ENCODE results near the gene COX4I2.
"Not testable (repeated sequence)": the region's sequence is repeated elsewhere in the genome, so short reads cannot be mapped to it uniquely, and the experiment has no call there.

COX4I2 gene

GRCh38 chr20:31595380-31595653 is 42.4 kb upstream of the COX4I2 start:
- H3K36me3 ChIP-seq: no peaks in the 10 kb centered on the region
- H3K27me3 ChIP-seq: no peaks in the 10 kb centered on the region
- no peak overlapping the region for H3K4me3 ChIP-seq
- no peak for TF ChIP-seq CTCF (IDR thresholded peaks at IDR 0.05)
- H3K27ac ChIP-seq: peak overlapping the region; percentile 80 to 85
- peaks cover 0 to 29% (median 15%) of the 10 kb centered on the region in 4 donors for H3K4me1 ChIP-seq
- DNase-seq: no peak
- intact Hi-C loops (cut with DNase I; ENCODE audit: low total_unique reads): no loop called here
- H3K9me3 ChIP-seq: no peaks in the 10 kb centered on the region

- intact Hi-C loops (cut with DNase I; ENCODE audit: low total_unique reads): no loop called here
- Histone ChIP-seq H3K27ac (peak overlapping the region; percentile 80 to 85), H3K9me3 (no peaks in the 10 kb centered on the region), H3K4me3 (no peak overlapping the region), H3K36me3 (no peaks in the 10 kb centered on the region), H3K4me1 (peaks cover 0 to 29% (median 15%) of the 10 kb centered on the region in 4 donors), H3K27me3 (no peaks in the 10 kb centered on the region)
- DNase-seq: peak; percentile 89 to 96
- TF ChIP-seq CTCF (IDR thresholded peaks at IDR 0.05): no peak
Observed at GRCh38 chr20:31595654-31596411, 41.9 kb upstream of the COX4I2 start.

- Histone ChIP-seq H3K4me1 (peaks cover 0 to 29% (median 15%) of the 10 kb centered on the region in 4 donors), H3K27ac (peak overlapping the region; percentile 80 to 85)
- intact Hi-C loops (cut with DNase I; ENCODE audit: low total_unique reads); H3K9me3 ChIP-seq; H3K27me3 ChIP-seq; H3K4me3 ChIP-seq; H3K36me3 ChIP-seq; DNase-seq: not testable (repeated sequence)
Observed at GRCh38 chr20:31596412-31596715, 41.3 kb upstream of the COX4I2 start.

GRCh38 chr20:31596831-31597480 is 40.8 kb upstream of the COX4I2 start:
- Histone ChIP-seq H3K4me3 (no peak overlapping the region), H3K27me3 (no peaks in the 10 kb centered on the region), H3K9me3 (no peaks in the 10 kb centered on the region), H3K4me1 (peaks cover 0 to 29% (median 15%) of the 10 kb centered on the region in 4 donors), H3K36me3 (no peaks in the 10 kb centered on the region), H3K27ac (peak overlapping the region; percentile 80 to 85)
- no peak for TF ChIP-seq CTCF (IDR thresholded peaks at IDR 0.05)
- intact Hi-C loops (cut with DNase I; ENCODE audit: low total_unique reads): no loop called here
- no peak for DNase-seq

- no peak for TF ChIP-seq CTCF (IDR thresholded peaks at IDR 0.05)
- intact Hi-C loops (cut with DNase I; ENCODE audit: low total_unique reads): no loop called here
- Histone ChIP-seq H3K27ac (peak overlapping the region; percentile 80 to 85), H3K4me1 (peaks cover 0 to 29% (median 15%) of the 10 kb centered on the region in 4 donors), H3K27me3 (no peaks in the 10 kb centered on the region), H3K4me3 (no peak overlapping the region), H3K9me3 (no peaks in the 10 kb centered on the region), H3K36me3 (no peaks in the 10 kb centered on the region)
- DNase-seq: no peak
Observed at GRCh38 chr20:31597481-31597855, 40.2 kb upstream of the COX4I2 start.

GRCh38 chr20:31602431-31602778 is 35.3 kb upstream of the COX4I2 start:
- H3K27ac ChIP-seq: peak overlapping the region; percentile 46 to 94

More at GRCh38 chr20:31602431-31602778, 35.3 kb upstream of the COX4I2 start:
- H3K36me3 ChIP-seq: peaks cover 0 to 16% (median 0%) of the 10 kb centered on the region in 3 donors
- no peak for TF ChIP-seq CTCF (IDR thresholded peaks at IDR 0.05)
- no peak for DNase-seq
- H3K27me3 ChIP-seq: no peaks in the 10 kb centered on the region
- no peaks in the 10 kb centered on the region for H3K9me3 ChIP-seq
- H3K4me1 ChIP-seq: peaks cover 0 to 27% (median 13%) of the 10 kb centered on the region in 4 donors
- intact Hi-C loops (cut with DNase I; ENCODE audit: low total_unique reads): no loop called here
- no peak overlapping the region for H3K4me3 ChIP-seq
